B cell (primary cell): Measurements from ENCODE around the gene PPP1CB. TPM values are rescaled to one million over a fixed set of nuclear protein-coding genes. Genes with fewer than 3 reads are reported as not detected.

ENCODE experiments used
- ATAC-seq: fragments of 200-7000 bp; cut with Tn5 transposase; one replicate; pipeline ENCODE4 v1.10.0; 2021; ENCODE audit warnings: low read depth, mild to moderate bottlenecking, moderate number of reproducible peaks, moderate library complexity
- CTCF ChIA-PET: fragments of 350-600 bp; sonication (Branson Sonifier 250); formaldehyde crosslinking; loops from one replicate; lab custom pipeline; 2021; ENCODE audit warnings: antibody characterized with exemption, inconsistent platforms; lab: Charles Lee
- POLR2A ChIA-PET: fragments of 350-600 bp; sonication (Branson Sonifier 250); formaldehyde crosslinking; loops from one replicate; lab custom pipeline; 2021; ENCODE audit warnings: antibody characterized with exemption; lab: Charles Lee
- DNase-seq: peaks from one replicate; pipeline ENCODE4 v3.0.0; 2013
- H2AFZ ChIP-seq: 2 replicates; pipeline ENCODE4 v1.6.1; 2012; ENCODE audit warnings: mild to moderate bottlenecking, low read depth, low read length; ENCODE audit not compliant: insufficient read depth, poor library complexity, severe bottlenecking
- H3K27ac ChIP-seq, 2 donors: 1 replicate in 1 of 2; 2 replicates in 1 of 2; pipeline ENCODE4 v1.5.1; 2012 to 2013; ENCODE audit warnings: low read length in 2 of 2, mild to moderate bottlenecking in 2 of 2, moderate library complexity in 1 of 2
- H3K27me3 ChIP-seq, 4 experiments: fragments of 200-600 bp in 1 of 4; sonication (generic) in 1 of 4; replicated peaks in 1 of 4; 1 replicate in 2 of 4; 2 replicates in 2 of 4; pipeline versions ENCODE4 v1.6.1 to v1.7.0; 2013 to 2016; ENCODE audit warnings: low read length in 3 of 4, mild to moderate bottlenecking in 2 of 4, mixed read lengths in 1 of 4, moderate library complexity in 1 of 4; ENCODE audit not compliant: insufficient read depth in 4 of 4, control insufficient read depth in 3 of 4; ENCODE audit errors: control extremely low read depth in 1 of 4
- H3K36me3 ChIP-seq, 2 experiments: replicated peaks in 1 of 2; 1 replicate in 1 of 2; 2 replicates in 1 of 2; pipeline versions ENCODE4 v1.6.1 to v1.7.1; 2013; ENCODE audit warnings: low read length in 1 of 2; ENCODE audit not compliant: insufficient read depth in 2 of 2, control insufficient read depth in 1 of 2; ENCODE audit errors: control extremely low read depth in 1 of 2, extremely low read depth in 1 of 2
- H3K4me1 ChIP-seq, 2 donors: fragments of 200-600 bp in 1 of 2; sonication (generic) in 1 of 2; 1 replicate in 1 of 2; 2 replicates in 1 of 2; pipeline versions ENCODE4 v1.5.1 to v1.6.1; 2013 to 2017; ENCODE audit warnings: low read length in 2 of 2; ENCODE audit not compliant: control insufficient read depth in 2 of 2, insufficient read depth in 2 of 2
- H3K4me2 ChIP-seq: replicated peaks from 2 replicates; pipeline ENCODE3; 2012; ENCODE audit warnings: mild to moderate bottlenecking, low read depth, low read length; ENCODE audit not compliant: poor library complexity, severe bottlenecking
- H3K4me3 ChIP-seq, 5 experiments: fragments of 200-600 bp in 1 of 5; sonication (generic) in 1 of 5; 1 replicate in 3 of 5; 2 replicates in 2 of 5; pipeline versions ENCODE4 v1.5.1 to v1.7.0; 2011 to 2016; ENCODE audit warnings: low read length in 4 of 5, mild to moderate bottlenecking in 4 of 5, low read depth in 2 of 5, control low read depth in 1 of 5, moderate library complexity in 1 of 5; ENCODE audit not compliant: insufficient read depth in 1 of 5; ENCODE audit errors: control extremely low read depth in 1 of 5, extremely low read depth in 1 of 5
- H3K79me2 ChIP-seq: fragments of 200-600 bp; sonication (generic); one replicate; pipeline ENCODE4 v1.6.0; 2016; ENCODE audit warnings: low read length; ENCODE audit not compliant: control insufficient read depth, insufficient read depth
- H3K9ac ChIP-seq: fragments of 200-600 bp; sonication (generic); 2 replicates; pipeline ENCODE4 v1.6.1; 2017; ENCODE audit warnings: mild to moderate bottlenecking, low read length, moderate library complexity
- H3K9me3 ChIP-seq, 3 donors: one replicate each; pipeline versions ENCODE4 v1.6.1 to v1.7.1; 2013; ENCODE audit warnings: low read length in 2 of 3; ENCODE audit not compliant: control insufficient read depth in 2 of 3, insufficient read depth in 1 of 3; ENCODE audit errors: control extremely low read depth in 1 of 3
- H4K20me1 ChIP-seq: 2 replicates; pipeline ENCODE4 v1.6.0; 2012; ENCODE audit warnings: mild to moderate bottlenecking, low read length; ENCODE audit not compliant: insufficient read depth, control insufficient read depth, poor library complexity, severe bottlenecking
- H3K27ac Mint-ChIP-seq: one replicate; pipeline ENCODE4 v1.8.0; 2021; ENCODE audit warnings: mixed read lengths
- H3K27me3 Mint-ChIP-seq: one replicate; pipeline ENCODE4 v1.8.0; 2021; ENCODE audit warnings: mixed read lengths
- H3K4me1 Mint-ChIP-seq: one replicate; pipeline ENCODE4 v1.8.0; 2021; ENCODE audit warnings: mixed read lengths
- H3K4me3 Mint-ChIP-seq: one replicate; pipeline ENCODE4 v1.8.0; 2021; ENCODE audit warnings: mixed read lengths
- H3K9me3 Mint-ChIP-seq: one replicate; pipeline ENCODE4 v1.8.0; 2022; ENCODE audit warnings: mixed read lengths; ENCODE audit not compliant: insufficient read depth
- CTCF ChIP-seq: fragments of 200-600 bp; IDR thresholded peaks from one replicate; pipeline ENCODE4 v1.8.0; 2022; ENCODE audit warnings: antibody characterized with exemption, mild to moderate bottlenecking
- EZH2 ChIP-seq: IDR thresholded peaks from 2 replicates; pipeline ENCODE4 v1.6.1; 2012; ENCODE audit warnings: borderline replicate concordance, low read depth, mild to moderate bottlenecking, moderate library complexity, low read length; ENCODE audit not compliant: insufficient read depth, poor library complexity, severe bottlenecking
- WGBS: methylation state at CpG from one replicate; pipeline ENCODE4 v1.1.5; 2013; ENCODE audit warnings: missing lambda C conversion rate; ENCODE audit not compliant: insufficient coverage; 5-methylcytosine and 5-hydroxymethylcytosine counted together
- intact Hi-C: fragments of 100-400 bp; cut with micrococcal nuclease; formaldehyde crosslinking; loops from one replicate; pipeline ENCODE4 v1.10.0; 2022
- polyA plus RNA-seq: library from polyadenylated mRNA; depleted of rRNA; stranded (reverse); fragments of >200 nt; gene quantifications from 2 replicates; pipeline ENCODE4 v1.2.3, GENCODE V29; 2012
- total RNA-seq, 2 donors: library from RNA; stranded (reverse); fragments of 120-200 nt in 1 of 2; gene quantifications; 1 replicate in 1 of 2; 2 replicates in 1 of 2; pipeline versions ENCODE4 v1.2.3 to v1.2.4, GENCODE V29; 2013 to 2022

The PPP1CB gene
- total and polyA plus RNA-seq, 2 donors (not counting 1 experiment from before 2014, with no cell fraction given), result 26.9 to 152 TPM

GRCh38 chr2:28751956-28752630, 463 bp downstream of the PPP1CB start:
- no peaks in the 10 kb centered on the region for H3K27me3 Mint-ChIP-seq
- POLR2A ChIA-PET, result interaction anchor here (0.7 to 1.3 kb wide), 6 partner anchors 17 to 158 kb away, joined by 3 to 6 read pairs (median 4); partner anchors contain the start of genes TRMT61B and WDR43
- WGBS, result 0% methylated on average over 75 of the region's 78 CpGs
- CTCF ChIA-PET, result interaction anchor here (0.8 to 10.8 kb wide), 4 partner anchors 143 to 1089 kb away, joined by 3 to 112 read pairs (median 4); partner anchors contain the start of genes SLC4A1AP, SUPT7L and WDR43
- Histone ChIP-seq H3K4me3 (peak overlapping the region; percentile 86 to 99 (median 94)), H3K79me2 (peaks cover 60% of the 10 kb centered on the region), H3K36me3 (peaks cover 0 to 1% of the 10 kb centered on the region in 2 experiments), H2AFZ (peak overlapping the region; percentile 85), H3K9me3 (no peaks in the 10 kb centered on the region), H3K4me2 (peak overlapping the region; percentile 79), H3K9ac (peak overlapping the region; percentile 97), H3K27me3 (no peaks in the 10 kb centered on the region), H3K4me1 (peaks cover 29 to 39% of the 10 kb centered on the region in 2 donors), H4K20me1 (peaks cover 39% of the 10 kb centered on the region), H3K27ac (peak overlapping the region; percentile 94 to 98)
- no peaks in the 10 kb centered on the region for H3K9me3 Mint-ChIP-seq
- no peak for TF ChIP-seq CTCF
- no peak for TF ChIP-seq EZH2
- H3K4me1 Mint-ChIP-seq, result peaks cover 60% of the 10 kb centered on the region
- intact Hi-C loops, result loop anchor here (1.0 to 5.0 kb wide), 9 partner anchors 23 to 1395 kb away; partner anchors contain the start of genes BABAM2, FOSL2, GTF3C2 and MRPL33
- DNase-seq (no peak), ATAC-seq (peak; percentile 22)
- peak overlapping the region; percentile 96 for H3K27ac Mint-ChIP-seq
- H3K4me3 Mint-ChIP-seq, result peak overlapping the region; percentile 95
